Measurements from ENCODE around the gene CC2D2A.

Gene CC2D2A

DNA sequence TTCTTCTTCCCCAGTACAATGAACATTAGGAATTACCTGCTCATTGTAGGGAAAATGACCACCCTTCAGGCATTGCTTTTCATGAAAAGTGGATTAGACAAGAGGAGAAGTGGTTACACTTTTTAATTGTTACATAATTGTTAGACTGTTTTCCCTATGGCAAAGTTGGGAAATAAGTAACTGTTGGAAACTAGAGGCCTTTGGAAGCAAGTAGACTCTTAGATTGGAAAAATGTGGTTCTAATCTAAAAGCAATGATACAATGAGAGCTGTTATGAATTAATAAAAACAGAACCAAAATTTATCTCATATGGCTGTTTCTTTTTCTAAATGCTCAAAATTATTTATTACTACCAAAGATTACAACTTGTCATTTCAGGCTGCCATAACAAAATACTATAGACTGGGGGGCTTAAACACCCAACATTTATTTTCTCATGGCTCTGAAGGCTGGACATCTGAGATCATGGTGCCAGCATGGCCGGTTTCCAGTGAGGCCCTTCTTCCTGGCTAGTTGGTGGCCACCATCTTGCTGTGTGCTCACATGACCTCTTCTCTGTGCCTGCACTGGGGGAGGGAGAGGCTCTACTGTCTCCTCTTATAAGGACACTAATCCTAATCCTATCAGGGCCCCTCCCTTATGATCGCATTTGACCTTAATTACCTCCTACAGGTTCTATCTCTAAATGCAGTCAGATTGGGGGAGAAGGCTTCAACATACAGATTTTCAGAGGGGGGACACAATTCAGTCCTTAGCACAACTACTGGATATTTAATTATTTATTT is 12.5 kb downstream of the CC2D2A start:
- Histone ChIP-seq H3K4me3 (no peak overlapping the region), H3K27ac (peak overlapping the region in 1 of 2 donors; percentile 28)
- no peak for DNase-seq (ENCODE audit: low spot score)
- TF ChIP-seq, protein P1, sequence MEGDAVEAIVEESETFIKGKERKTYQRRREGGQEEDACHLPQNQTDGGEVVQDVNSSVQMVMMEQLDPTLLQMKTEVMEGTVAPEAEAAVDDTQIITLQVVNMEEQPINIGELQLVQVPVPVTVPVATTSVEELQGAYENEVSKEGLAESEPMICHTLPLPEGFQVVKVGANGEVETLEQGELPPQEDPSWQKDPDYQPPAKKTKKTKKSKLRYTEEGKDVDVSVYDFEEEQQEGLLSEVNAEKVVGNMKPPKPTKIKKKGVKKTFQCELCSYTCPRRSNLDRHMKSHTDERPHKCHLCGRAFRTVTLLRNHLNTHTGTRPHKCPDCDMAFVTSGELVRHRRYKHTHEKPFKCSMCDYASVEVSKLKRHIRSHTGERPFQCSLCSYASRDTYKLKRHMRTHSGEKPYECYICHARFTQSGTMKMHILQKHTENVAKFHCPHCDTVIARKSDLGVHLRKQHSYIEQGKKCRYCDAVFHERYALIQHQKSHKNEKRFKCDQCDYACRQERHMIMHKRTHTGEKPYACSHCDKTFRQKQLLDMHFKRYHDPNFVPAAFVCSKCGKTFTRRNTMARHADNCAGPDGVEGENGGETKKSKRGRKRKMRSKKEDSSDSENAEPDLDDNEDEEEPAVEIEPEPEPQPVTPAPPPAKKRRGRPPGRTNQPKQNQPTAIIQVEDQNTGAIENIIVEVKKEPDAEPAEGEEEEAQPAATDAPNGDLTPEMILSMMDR (IDR thresholded peaks at IDR 0.05), result no peak

DNA sequence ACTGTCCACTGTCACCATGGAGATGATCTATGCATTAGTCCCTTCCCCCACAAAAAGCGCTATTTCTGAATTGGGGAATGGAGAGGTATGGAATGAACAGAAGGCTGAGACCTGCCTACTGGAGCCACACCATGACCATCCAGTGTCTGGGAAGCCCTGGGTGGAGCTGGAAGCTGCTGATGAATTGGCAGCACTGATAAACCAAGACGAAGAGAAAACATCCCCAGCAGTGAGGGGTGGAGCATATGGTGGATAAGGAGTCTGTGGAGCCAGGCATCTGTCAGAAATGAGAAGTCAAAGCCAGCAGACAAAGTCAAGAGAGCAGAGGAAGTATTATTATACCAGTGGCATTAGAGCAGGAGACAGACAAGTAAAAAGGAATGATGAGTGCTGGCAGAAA is 13.2 kb downstream of the CC2D2A start:
- Histone ChIP-seq H3K27ac (no peak overlapping the region), H3K4me3 (no peak overlapping the region)
- TF ChIP-seq, protein P1 (IDR thresholded peaks at IDR 0.05), result no peak
- DNase-seq (ENCODE audit: low spot score), result no peak

DNA sequence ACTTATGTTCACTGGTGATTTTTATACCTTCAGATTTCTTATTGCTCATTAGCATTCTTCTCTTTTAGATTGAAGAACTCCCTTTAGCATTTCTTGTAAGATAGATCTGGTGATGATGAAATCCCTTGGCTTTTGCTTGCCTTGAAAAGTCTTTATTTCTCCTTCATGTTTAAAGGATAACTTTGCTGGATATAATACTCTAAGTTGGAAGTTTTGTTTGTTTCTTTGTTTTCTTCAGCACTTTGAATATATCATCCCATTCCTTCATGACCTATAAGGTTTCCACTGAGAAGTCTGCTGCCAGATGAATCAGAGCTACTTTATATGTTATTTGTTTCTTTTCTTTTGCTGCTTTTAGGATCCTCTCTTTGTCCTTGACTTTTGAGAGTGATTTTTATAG is 18.5 kb downstream of the CC2D2A start:
- H3K27ac ChIP-seq, result no peak overlapping the region
- H3K4me3 ChIP-seq, result no peak overlapping the region
- TF ChIP-seq, protein P1 (IDR thresholded peaks at IDR 0.05), result no peak
- no peak for DNase-seq (ENCODE audit: low spot score)

DNA sequence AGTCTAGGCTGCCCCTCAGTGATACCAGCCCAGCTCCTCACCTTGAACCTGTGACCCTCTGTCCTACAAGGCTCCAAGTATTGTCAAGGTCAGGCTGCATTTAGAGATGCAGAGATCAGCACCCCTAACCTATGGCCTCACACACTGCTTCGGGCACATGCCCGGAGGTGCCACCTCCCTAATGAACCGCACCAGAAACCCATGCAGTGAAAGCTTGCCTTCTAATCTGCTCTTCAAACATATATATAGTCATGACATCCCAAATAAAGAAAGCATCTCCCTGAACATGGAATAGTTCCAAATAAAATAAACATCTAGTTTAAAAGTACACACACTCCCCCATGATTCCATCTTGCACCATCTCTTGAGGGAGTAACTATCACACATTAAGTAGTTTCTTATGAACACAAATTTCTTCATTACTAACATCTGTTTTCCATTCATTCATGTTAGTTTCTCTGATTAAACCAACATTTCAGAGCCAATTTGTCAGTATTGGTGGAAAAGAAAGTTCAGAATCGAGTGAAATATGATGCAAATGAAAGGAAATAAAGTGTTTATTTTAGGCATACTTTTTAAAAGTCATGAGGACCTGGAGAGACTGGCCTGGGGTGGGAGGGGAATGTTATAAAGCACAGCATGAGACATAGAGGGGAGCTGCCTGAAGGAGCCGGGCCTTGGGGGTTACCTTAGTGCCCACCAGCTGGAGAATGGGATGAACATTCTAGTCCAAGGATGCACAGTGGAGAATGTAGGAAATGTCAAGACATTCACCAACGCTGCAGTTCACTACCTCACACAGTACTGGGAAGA is 19.2 kb downstream of the CC2D2A start:
- TF ChIP-seq, protein P1 (IDR thresholded peaks at IDR 0.05), result no peak
- no peak for DNase-seq (ENCODE audit: low spot score)
- Histone ChIP-seq H3K27ac (peak overlapping the region in 1 of 2 donors; percentile 54), H3K4me3 (no peak overlapping the region)

DNA sequence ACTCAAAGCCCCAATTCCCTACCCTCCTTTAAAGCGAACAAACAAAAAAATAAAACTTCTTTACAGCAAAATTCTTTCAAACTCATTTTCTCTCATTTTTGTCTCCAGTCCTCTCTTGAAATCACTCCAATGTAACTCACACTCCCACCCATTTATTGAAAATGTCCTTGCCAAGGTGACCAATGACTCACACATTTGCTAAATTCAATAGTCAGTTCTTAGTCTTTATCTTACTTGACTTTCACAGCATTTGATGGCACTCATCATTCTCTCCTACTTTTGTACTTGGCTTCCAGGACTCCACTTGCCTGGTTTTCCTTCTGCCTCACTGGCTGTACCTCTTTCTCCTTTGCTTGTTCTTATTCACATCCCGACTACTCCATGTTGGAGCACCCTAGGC is 19.9 kb downstream of the CC2D2A start:
- TF ChIP-seq, protein P1 (IDR thresholded peaks at IDR 0.05), result no peak
- H3K27ac ChIP-seq, result peak overlapping the region in 1 of 2 donors; percentile 54
- DNase-seq (ENCODE audit: low spot score), result no peak
- no peak overlapping the region for H3K4me3 ChIP-seq

DNA sequence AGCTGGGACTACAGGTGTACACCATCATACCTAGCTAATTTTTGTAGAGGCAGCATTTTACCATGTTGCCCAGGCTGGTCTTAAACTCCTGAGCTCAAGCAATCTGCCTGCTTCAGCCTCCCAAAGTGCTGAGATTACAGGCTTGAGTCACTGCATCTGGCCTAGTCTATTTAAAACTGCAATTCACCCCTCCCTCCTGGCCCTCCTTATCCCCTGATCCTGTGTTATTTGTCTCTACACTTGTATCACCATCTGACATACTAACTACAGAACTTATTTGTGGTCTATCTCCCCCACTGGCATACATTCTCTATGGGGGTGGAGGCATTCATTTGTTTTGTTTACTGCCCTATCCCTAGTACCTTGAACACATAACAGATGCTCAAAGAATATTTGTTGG is 23.7 kb downstream of the CC2D2A start:
- Histone ChIP-seq H3K27ac (peak overlapping the region in 1 of 2 donors; percentile 45), H3K4me3 (no peak overlapping the region)
- TF ChIP-seq, protein P1 (IDR thresholded peaks at IDR 0.05), result no peak
- DNase-seq (ENCODE audit: low spot score), result no peak
